Measurements from ENCODE around the gene MSMO1.

DNA sequence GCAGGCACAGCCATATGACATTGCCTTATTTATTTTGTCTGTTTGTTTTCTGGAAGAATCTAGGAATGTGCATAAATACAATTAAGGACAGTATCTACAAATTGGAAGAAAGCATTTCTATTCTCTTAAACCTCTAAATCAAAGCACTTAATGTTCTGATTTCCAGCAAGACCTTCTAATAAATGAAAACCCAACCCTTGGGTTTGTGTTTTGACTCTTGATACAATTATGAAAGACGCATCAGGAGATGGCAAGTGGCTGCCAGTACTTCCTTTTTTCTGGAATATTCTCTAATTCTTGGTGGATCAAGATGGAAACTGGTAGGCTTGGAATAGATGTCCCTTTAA lies 50.9 kb downstream of the MSMO1 start:
- TF ChIP-seq EZH2 (IDR thresholded peaks at IDR 0.05) = no peak
- no peak for TF ChIP-seq POLR2AphosphoS5 (IDR thresholded peaks at IDR 0.05; ENCODE audit: borderline replicate concordance, low read depth, low read length)
- TF ChIP-seq FOXP2 (optimal IDR thresholded peaks at IDR 0.05; ENCODE audit: control extremely low read depth, extremely low read length, insufficient read depth) = no peak
